Small intestine (tissue), 7 donors: ENCODE results near the gene RGS19. TPM values are rescaled to one million over a fixed set of nuclear protein-coding genes. Genes with fewer than 3 reads are reported as not detected.

ENCODE experiments used
- DNase-seq, 2 donors: peaks; one replicate each; pipeline versions ENCODE4 v3.0.0 to v3.0.0-alpha.2; 2013
- FAIRE-seq: peaks from 2 replicates; lab custom pipeline; 2012; peaks lifted over from hg19 to GRCh38; lab: Jason Lieb, UNC
- H3K27ac ChIP-seq, 3 donors: one replicate each; pipeline ENCODE4 v1.5.1; 2013; ENCODE audit warnings: low read length in 2 of 3, mild to moderate bottlenecking in 2 of 3, control low read depth in 1 of 3, inconsistent platforms in 1 of 3, low read depth in 1 of 3, moderate library complexity in 1 of 3
- H3K27me3 ChIP-seq, 3 donors: one replicate each; pipeline ENCODE4 v1.6.1; 2013; ENCODE audit warnings: low read length in 3 of 3, inconsistent platforms in 1 of 3; ENCODE audit not compliant: control insufficient read depth in 3 of 3, insufficient read depth in 3 of 3
- H3K36me3 ChIP-seq, 3 donors: one replicate each; pipeline ENCODE4 v1.6.1; 2013; ENCODE audit warnings: low read length in 3 of 3, inconsistent platforms in 1 of 3, low read depth in 1 of 3, mild to moderate bottlenecking in 1 of 3, moderate library complexity in 1 of 3; ENCODE audit not compliant: control insufficient read depth in 3 of 3, insufficient read depth in 2 of 3
- H3K4me1 ChIP-seq, 3 donors: one replicate each; pipeline ENCODE4 v1.6.1; 2013; ENCODE audit warnings: low read length in 2 of 3, inconsistent platforms in 1 of 3, low read depth in 1 of 3, mild to moderate bottlenecking in 1 of 3, moderate library complexity in 1 of 3; ENCODE audit not compliant: control insufficient read depth in 3 of 3, insufficient read depth in 2 of 3
- H3K4me3 ChIP-seq, 3 donors: one replicate each; pipeline ENCODE4 v1.5.1; 2013; ENCODE audit warnings: low read length in 3 of 3, control low read depth in 1 of 3, inconsistent platforms in 1 of 3, low read depth in 1 of 3, mild to moderate bottlenecking in 1 of 3, moderate library complexity in 1 of 3
- H3K9me3 ChIP-seq, 2 donors: one replicate each; pipeline ENCODE4 v1.6.1; 2013; ENCODE audit warnings: low read depth in 1 of 2, low read length in 1 of 2; ENCODE audit not compliant: control insufficient read depth in 2 of 2, insufficient read depth in 1 of 2
- WGBS, 3 donors: extraction: QIAGEN DNeasy Blood & Tissue Kit; methylation state at CpG; one replicate each; pipeline ENCODE4 v1.1.7; 2013; 5-methylcytosine and 5-hydroxymethylcytosine counted together
- polyA plus RNA-seq, 4 donors: library from polyadenylated mRNA; stranded (reverse) in 3 of 4; unstranded in 1 of 4; fragments of 200-250 nt in 3 of 4; fragments of 120-200 nt in 1 of 4; gene quantifications; one replicate each; pipeline versions ENCODE4 v1.2.1 to v1.2.3, GENCODE V29; 2013
- donor health status: healthy with polysubstance abuse.
- donor health status: control.
- donor health status: control.
- donor health status: Bipolar disorder and iron deficiency.
- donor health status: healthy.

RGS19 gene
- polyA plus RNA-seq, 4 donors: 1.8 to 10.8 (median 6.2) TPM

GRCh38 chr20:64111841-64112641 lies 32.7 kb upstream of the RGS19 start:
- Histone ChIP-seq H3K9me3 (no peaks in the 10 kb centered on the region), H3K36me3 (no peaks in the 10 kb centered on the region), H3K4me1 (no peaks in the 10 kb centered on the region), H3K4me3 (no peak overlapping the region), H3K27ac (no peak overlapping the region), H3K27me3 (peaks cover 0 to 2% (median 0%) of the 10 kb centered on the region in 3 donors)
- WGBS, 3 donors: 67 to 71% (median 70%) methylated on average over 17 to 19 of the region's 19 CpGs
- FAIRE-seq (no peak), DNase-seq (no peak)

GRCh38 chr20:64110411-64111068 lies 31.2 kb upstream of the RGS19 start:
- no peaks in the 10 kb centered on the region for H3K4me1 ChIP-seq
- H3K4me3 ChIP-seq: no peak overlapping the region
- H3K9me3 ChIP-seq: no peaks in the 10 kb centered on the region
- WGBS, 3 donors: 75 to 89% (median 82%) methylated on average over 10 of the region's 10 CpGs
- no peaks in the 10 kb centered on the region for H3K36me3 ChIP-seq
- no peak overlapping the region for H3K27ac ChIP-seq
- DNase-seq (no peak), FAIRE-seq (no peak)
- H3K27me3 ChIP-seq: peaks cover 0 to 2% (median 0%) of the 10 kb centered on the region in 3 donors

GRCh38 chr20:64109831-64110391 lies 30.6 kb upstream of the RGS19 start:
- DNase-seq: no peak
- FAIRE-seq: no peak
- Histone ChIP-seq H3K9me3 (no peaks in the 10 kb centered on the region), H3K36me3 (no peaks in the 10 kb centered on the region), H3K27ac (no peak overlapping the region), H3K27me3 (peaks cover 0 to 2% (median 0%) of the 10 kb centered on the region in 3 donors), H3K4me1 (no peaks in the 10 kb centered on the region), H3K4me3 (no peak overlapping the region)
- 66 to 72% (median 71%) methylated on average over 16 of the region's 16 CpGs for WGBS, 3 donors

- H3K9me3 ChIP-seq: no peaks in the 10 kb centered on the region
- H3K4me1 ChIP-seq: no peaks in the 10 kb centered on the region
- H3K27ac ChIP-seq: no peak overlapping the region
- H3K27me3 ChIP-seq: peaks cover 0 to 5% (median 1%) of the 10 kb centered on the region in 3 donors
- DNase-seq: no peak
- H3K4me3 ChIP-seq: no peak overlapping the region
- no peaks in the 10 kb centered on the region for H3K36me3 ChIP-seq
- WGBS, 3 donors: 63 to 80% (median 68%) methylated on average over 23 to 26 of the region's 26 CpGs
- no peak for FAIRE-seq
Observed at GRCh38 chr20:64108731-64109681, 29.7 kb upstream of the RGS19 start.

- H3K9me3 ChIP-seq: no peaks in the 10 kb centered on the region
- DNase-seq (no peak), FAIRE-seq (no peak)
- WGBS, 3 donors: 58 to 66% (median 60%) methylated on average over 19 of the region's 19 CpGs
- H3K36me3 ChIP-seq: no peaks in the 10 kb centered on the region
- H3K27me3 ChIP-seq: peaks cover 2 to 15% (median 2%) of the 10 kb centered on the region in 3 donors
- H3K4me1 ChIP-seq: no peaks in the 10 kb centered on the region
- H3K27ac ChIP-seq: no peak overlapping the region
- H3K4me3 ChIP-seq: no peak overlapping the region
Observed at GRCh38 chr20:64107736-64108457, 28.6 kb upstream of the RGS19 start.

- Histone ChIP-seq H3K4me1 (no peaks in the 10 kb centered on the region), H3K9me3 (no peaks in the 10 kb centered on the region), H3K36me3 (no peaks in the 10 kb centered on the region), H3K27me3 (peaks cover 2 to 21% (median 4%) of the 10 kb centered on the region in 3 donors), H3K4me3 (no peak within 1 kb of the TSS), H3K27ac (no peak within 1 kb of the TSS)
- FAIRE-seq (no peak), DNase-seq (no peak)
- WGBS, 3 donors: 48 to 53% (median 51%) methylated on average over 22 of the region's 22 CpGs
Observed at GRCh38 chr20:64106981-64107735, 27.8 kb upstream of the RGS19 start, which contains the start of gene NPBWR2. Gene NPBWR2 (minus strand): TSS chr20:64107565. CDS start chr20:64106831, 734 bp downstream.

- peaks cover 2 to 28% (median 5%) of the 10 kb centered on the region in 3 donors for H3K27me3 ChIP-seq
- WGBS, 3 donors: 89 to 90% (median 89%) methylated on average over 27 to 28 of the region's 28 CpGs
- H3K9me3 ChIP-seq: no peaks in the 10 kb centered on the region
- no peak overlapping the region for H3K4me3 ChIP-seq
- no peaks in the 10 kb centered on the region for H3K36me3 ChIP-seq
- H3K4me1 ChIP-seq: no peaks in the 10 kb centered on the region
- DNase-seq (no peak), FAIRE-seq (no peak)
- no peak overlapping the region for H3K27ac ChIP-seq
Observed at GRCh38 chr20:64106435-64106961, 27.2 kb upstream of the RGS19 start.
